Measurements from ENCODE around the gene VSNL1.

Gene VSNL1

GRCh38 chr2:17576802-17577201, 36.3 kb downstream of the VSNL1 start:
- H3K79me2 ChIP-seq: no peaks in the 10 kb centered on the region
- H3K4me1 ChIP-seq: no peaks in the 10 kb centered on the region
- no peak overlapping the region for H3K4me2 ChIP-seq (ENCODE audit: low read length)

DNA sequence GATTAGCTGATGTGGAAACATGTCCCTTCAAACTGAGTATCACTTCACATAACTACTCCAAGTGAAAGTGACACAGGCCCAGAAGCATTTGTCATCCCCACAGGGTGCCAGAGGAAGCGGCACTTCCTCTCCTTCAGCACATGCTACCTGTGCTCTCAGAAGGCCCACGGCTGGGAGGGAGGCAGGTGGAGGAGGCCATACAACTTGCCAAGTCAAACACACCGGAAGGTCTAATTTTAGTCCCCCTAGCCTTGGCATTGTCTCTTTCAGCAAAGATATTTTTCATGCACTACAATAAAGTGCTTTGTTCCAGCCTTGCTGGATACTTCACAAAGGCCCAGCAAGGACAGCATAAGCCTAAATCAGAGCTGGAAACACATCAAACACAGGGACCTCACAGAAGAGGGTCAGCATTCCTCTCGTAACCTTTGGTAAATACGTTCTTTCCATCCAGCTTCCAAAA, 38.0 kb downstream of the VSNL1 start:
- Histone ChIP-seq H3K79me2 (no peaks in the 10 kb centered on the region), H3K4me2 (ENCODE audit: low read length) (no peak overlapping the region), H2AFZ (no peak overlapping the region), H3K27me3 (ENCODE audit: control insufficient read depth, insufficient read depth, low read length) (no peaks in the 10 kb centered on the region), H3K36me3 (ENCODE audit: control insufficient read depth, insufficient read depth, low read length) (no peaks in the 10 kb centered on the region), H3K9me3 (ENCODE audit: control insufficient read depth, low read length) (no peaks in the 10 kb centered on the region), H3K27ac (no peak overlapping the region), H3K4me3 (ENCODE audit: low read depth, low read length) (no peak overlapping the region), H3K9ac (no peak overlapping the region), H3K4me1 (no peaks in the 10 kb centered on the region)
- TF ChIP-seq CTCF (IDR thresholded peaks at IDR 0.05): no peak

More at GRCh38 chr2:17576802-17577201, 36.3 kb downstream of the VSNL1 start:
- H3K4me3 ChIP-seq (ENCODE audit: low read depth, low read length): no peak overlapping the region
- TF ChIP-seq CTCF (IDR thresholded peaks at IDR 0.05): no peak
- no peaks in the 10 kb centered on the region for H3K9me3 ChIP-seq (ENCODE audit: control insufficient read depth, low read length)
- no peaks in the 10 kb centered on the region for H3K36me3 ChIP-seq (ENCODE audit: control insufficient read depth, insufficient read depth, low read length)
- H3K9ac ChIP-seq: no peak overlapping the region
- H3K27me3 ChIP-seq (ENCODE audit: control insufficient read depth, insufficient read depth, low read length): no peaks in the 10 kb centered on the region
- H2AFZ ChIP-seq: no peak overlapping the region
- no peak overlapping the region for H3K27ac ChIP-seq

- no peak overlapping the region for H2AFZ ChIP-seq
- H3K27me3 ChIP-seq (ENCODE audit: control insufficient read depth, insufficient read depth, low read length): no peaks in the 10 kb centered on the region
- TF ChIP-seq CTCF (IDR thresholded peaks at IDR 0.05): no peak
- H3K9me3 ChIP-seq (ENCODE audit: control insufficient read depth, low read length): no peaks in the 10 kb centered on the region
- H3K4me2 ChIP-seq (ENCODE audit: low read length): no peak overlapping the region
- no peak overlapping the region for H3K9ac ChIP-seq
- no peaks in the 10 kb centered on the region for H3K4me1 ChIP-seq
- H3K4me3 ChIP-seq (ENCODE audit: low read depth, low read length): no peak overlapping the region
- H3K36me3 ChIP-seq (ENCODE audit: control insufficient read depth, insufficient read depth, low read length): no peaks in the 10 kb centered on the region
- H3K79me2 ChIP-seq: no peaks in the 10 kb centered on the region
- H3K27ac ChIP-seq: no peak overlapping the region
These were observed 39.3 kb downstream of the VSNL1 start for GRCh38 chr2:17579605-17580318.

GRCh38 chr2:17580319-17580715, 39.8 kb downstream of the VSNL1 start:
- no peaks in the 10 kb centered on the region for H3K36me3 ChIP-seq (ENCODE audit: control insufficient read depth, insufficient read depth, low read length)
- no peak overlapping the region for H3K4me2 ChIP-seq (ENCODE audit: low read length)
- no peaks in the 10 kb centered on the region for H3K9me3 ChIP-seq (ENCODE audit: control insufficient read depth, low read length)
- H2AFZ ChIP-seq: no peak overlapping the region
- no peaks in the 10 kb centered on the region for H3K4me1 ChIP-seq
- no peak overlapping the region for H3K27ac ChIP-seq
- no peak overlapping the region for H3K4me3 ChIP-seq (ENCODE audit: low read depth, low read length)
- H3K9ac ChIP-seq: no peak overlapping the region
- H3K27me3 ChIP-seq (ENCODE audit: control insufficient read depth, insufficient read depth, low read length): no peaks in the 10 kb centered on the region
- TF ChIP-seq CTCF (IDR thresholded peaks at IDR 0.05): no peak
- no peaks in the 10 kb centered on the region for H3K79me2 ChIP-seq

DNA sequence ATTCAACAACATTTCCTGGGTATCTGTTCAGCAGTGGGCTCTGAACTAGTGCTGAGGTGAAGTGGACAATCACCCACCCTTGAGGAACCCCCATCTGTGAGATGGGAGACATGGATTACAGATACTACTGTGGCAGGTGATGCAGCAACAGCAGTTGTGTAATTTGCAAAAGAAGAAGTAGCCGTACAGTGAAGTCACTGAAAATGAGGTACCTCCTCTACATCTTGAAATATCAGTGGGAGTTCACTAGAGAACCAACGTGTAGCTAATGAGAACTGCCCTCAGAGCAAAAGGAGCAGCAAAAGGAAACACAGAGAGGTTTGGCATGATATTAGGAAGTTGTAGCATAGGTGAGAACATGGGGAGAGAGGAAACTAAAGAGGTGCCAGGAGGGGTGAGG, 41.3 kb downstream of the VSNL1 start:
- no peak overlapping the region for H2AFZ ChIP-seq
- no peak overlapping the region for H3K27ac ChIP-seq
- H3K4me3 ChIP-seq (ENCODE audit: low read depth, low read length): no peak overlapping the region
- no peaks in the 10 kb centered on the region for H3K9me3 ChIP-seq (ENCODE audit: control insufficient read depth, low read length)
- no peak overlapping the region for H3K9ac ChIP-seq
- no peaks in the 10 kb centered on the region for H3K36me3 ChIP-seq (ENCODE audit: control insufficient read depth, insufficient read depth, low read length)
- TF ChIP-seq CTCF (IDR thresholded peaks at IDR 0.05): no peak
- H3K4me2 ChIP-seq (ENCODE audit: low read length): no peak overlapping the region
- no peaks in the 10 kb centered on the region for H3K27me3 ChIP-seq (ENCODE audit: control insufficient read depth, insufficient read depth, low read length)
- no peaks in the 10 kb centered on the region for H3K79me2 ChIP-seq
- no peaks in the 10 kb centered on the region for H3K4me1 ChIP-seq
